Measurements from ENCODE around the gene APRT.

DNA sequence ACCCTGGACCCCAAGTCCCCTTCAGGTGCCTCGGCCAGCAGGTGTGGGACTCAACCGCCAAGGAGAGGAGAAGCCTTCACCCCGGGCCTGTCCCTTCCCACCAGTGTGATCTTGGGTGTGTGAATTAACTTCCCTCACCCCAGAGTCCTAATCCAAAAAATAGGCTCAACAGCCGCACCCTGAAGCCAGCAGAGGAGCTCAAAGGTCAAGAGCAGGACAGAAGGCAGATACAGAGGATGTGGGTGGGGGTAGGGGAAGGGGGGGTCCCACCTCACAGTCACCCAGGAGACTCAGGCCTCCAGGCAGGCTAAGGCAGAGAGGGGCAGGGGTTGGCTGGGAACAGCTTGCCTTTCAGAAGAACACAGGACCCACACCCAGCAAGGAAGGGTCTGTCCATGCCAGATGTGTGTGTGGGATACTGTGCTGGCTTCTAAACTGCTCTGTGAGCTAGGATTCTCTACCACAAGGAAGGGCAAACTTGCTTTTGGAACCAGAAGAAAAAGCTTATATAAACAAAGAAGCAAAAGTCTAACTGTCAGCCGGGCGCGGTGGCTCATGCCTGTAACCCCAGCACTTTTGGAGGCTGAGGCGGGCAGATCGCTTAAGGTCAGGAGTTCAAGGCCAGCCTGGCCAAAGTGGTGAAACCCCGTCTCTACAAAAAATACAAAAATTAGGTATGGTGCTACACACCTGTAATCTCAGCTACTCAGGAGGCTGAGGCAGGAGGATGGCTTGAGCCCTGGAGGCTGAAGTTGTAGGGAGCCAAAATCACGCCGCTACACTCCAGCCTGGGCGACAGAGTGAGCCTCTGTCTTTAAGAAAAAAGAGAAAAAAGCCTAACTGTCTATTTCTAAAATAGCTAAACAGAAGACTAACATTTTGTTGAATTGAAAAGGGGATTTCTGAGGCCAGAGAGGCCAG lies 31.3 kb downstream of the APRT start:
- no peak for TF ChIP-seq GATA3 (IDR thresholded peaks at IDR 0.05; ENCODE audit: low read depth, low read length)
- no peak for TF ChIP-seq GATA2 (IDR thresholded peaks at IDR 0.05; ENCODE audit: low read depth, low read length)

All from SH-SY5Y (cell line).